ENCODE results near the gene NFATC2.

The NFATC2 gene

GRCh38 chr20:51410586-51411325 is 131.8 kb downstream of the NFATC2 start:
- no peak for DNase-seq

GRCh38 chr20:51409192-51409880 is 133.2 kb downstream of the NFATC2 start:
- DNase-seq: no peak

- DNase-seq: peak; percentile 90 to 91
Measured at GRCh38 chr20:51404297-51405060, 138.0 kb downstream of the NFATC2 start.

- no peak for DNase-seq
Measured at GRCh38 chr20:51403466-51404220, 138.9 kb downstream of the NFATC2 start.

GRCh38 chr20:51402201-51402600 is 140.3 kb downstream of the NFATC2 start:
- DNase-seq: peak; percentile 65 to 81

GRCh38 chr20:51401496-51401895 is 141.0 kb downstream of the NFATC2 start:
- no peak for DNase-seq

GRCh38 chr20:51400051-51400926 is 142.2 kb downstream of the NFATC2 start:
- DNase-seq: peak; percentile 83 to 87

GRCh38 chr20:51399006-51399890 is 143.3 kb downstream of the NFATC2 start:
- DNase-seq: no peak

GRCh38 chr20:51398552-51398951 is 144.0 kb downstream of the NFATC2 start:
- no peak for DNase-seq

GRCh38 chr20:51398083-51398482 is 144.4 kb downstream of the NFATC2 start:
- no peak for DNase-seq

GRCh38 chr20:51397137-51397536 is 145.4 kb downstream of the NFATC2 start:
- DNase-seq: no peak

- no peak for DNase-seq
Measured at GRCh38 chr20:51396365-51396909, 146.1 kb downstream of the NFATC2 start.

- DNase-seq: no peak
Measured at GRCh38 chr20:51394706-51395105, 147.8 kb downstream of the NFATC2 start.

- no peak for DNase-seq
Measured at GRCh38 chr20:51393571-51393970, 148.9 kb downstream of the NFATC2 start.

GRCh38 chr20:51392614-51393186 is 149.8 kb downstream of the NFATC2 start:
- no peak for DNase-seq

- DNase-seq: no peak
Measured at GRCh38 chr20:51391926-51392325, 150.6 kb downstream of the NFATC2 start.

- no peak for DNase-seq
Measured at GRCh38 chr20:51389543-51390264, 152.8 kb downstream of the NFATC2 start.

- DNase-seq: no peak
Measured at GRCh38 chr20:51388756-51389542, 153.6 kb downstream of the NFATC2 start.

GRCh38 chr20:51388227-51388626 is 154.3 kb downstream of the NFATC2 start:
- DNase-seq: no peak

Measured in CD4-positive, alpha-beta T cell treated with Interleukin-4 for 1 hour (primary cell).